B cell (primary cell): Measurements from ENCODE around the gene TATDN2. TPM values are rescaled to one million over a fixed set of nuclear protein-coding genes. Genes with fewer than 3 reads are reported as not detected.

ENCODE experiments used
- ATAC-seq: fragments of 200-7000 bp; cut with Tn5 transposase; one replicate; pipeline ENCODE4 v1.10.0; 2021; ENCODE audit warnings: low read depth, mild to moderate bottlenecking, moderate number of reproducible peaks, moderate library complexity
- CTCF ChIA-PET: fragments of 350-600 bp; sonication (Branson Sonifier 250); formaldehyde crosslinking; loops from one replicate; lab custom pipeline; 2021; ENCODE audit warnings: antibody characterized with exemption, inconsistent platforms; lab: Charles Lee
- POLR2A ChIA-PET: fragments of 350-600 bp; sonication (Branson Sonifier 250); formaldehyde crosslinking; loops from one replicate; lab custom pipeline; 2021; ENCODE audit warnings: antibody characterized with exemption; lab: Charles Lee
- DNase-seq: peaks from one replicate; pipeline ENCODE4 v3.0.0; 2013
- H2AFZ ChIP-seq: 2 replicates; pipeline ENCODE4 v1.6.1; 2012; ENCODE audit warnings: mild to moderate bottlenecking, low read depth, low read length; ENCODE audit not compliant: insufficient read depth, poor library complexity, severe bottlenecking
- H3K27ac ChIP-seq, 2 donors: 1 replicate in 1 of 2; 2 replicates in 1 of 2; pipeline ENCODE4 v1.5.1; 2012 to 2013; ENCODE audit warnings: low read length in 2 of 2, mild to moderate bottlenecking in 2 of 2, moderate library complexity in 1 of 2
- H3K27me3 ChIP-seq, 4 experiments: fragments of 200-600 bp in 1 of 4; sonication (generic) in 1 of 4; replicated peaks in 1 of 4; 1 replicate in 2 of 4; 2 replicates in 2 of 4; pipeline versions ENCODE4 v1.6.1 to v1.7.0; 2013 to 2016; ENCODE audit warnings: low read length in 3 of 4, mild to moderate bottlenecking in 2 of 4, mixed read lengths in 1 of 4, moderate library complexity in 1 of 4; ENCODE audit not compliant: insufficient read depth in 4 of 4, control insufficient read depth in 3 of 4; ENCODE audit errors: control extremely low read depth in 1 of 4
- H3K36me3 ChIP-seq, 2 experiments: replicated peaks in 1 of 2; 1 replicate in 1 of 2; 2 replicates in 1 of 2; pipeline versions ENCODE4 v1.6.1 to v1.7.1; 2013; ENCODE audit warnings: low read length in 1 of 2; ENCODE audit not compliant: insufficient read depth in 2 of 2, control insufficient read depth in 1 of 2; ENCODE audit errors: control extremely low read depth in 1 of 2, extremely low read depth in 1 of 2
- H3K4me1 ChIP-seq, 2 donors: fragments of 200-600 bp in 1 of 2; sonication (generic) in 1 of 2; 1 replicate in 1 of 2; 2 replicates in 1 of 2; pipeline versions ENCODE4 v1.5.1 to v1.6.1; 2013 to 2017; ENCODE audit warnings: low read length in 2 of 2; ENCODE audit not compliant: control insufficient read depth in 2 of 2, insufficient read depth in 2 of 2
- H3K4me2 ChIP-seq: replicated peaks from 2 replicates; pipeline ENCODE3; 2012; ENCODE audit warnings: mild to moderate bottlenecking, low read depth, low read length; ENCODE audit not compliant: poor library complexity, severe bottlenecking
- H3K4me3 ChIP-seq, 5 experiments: fragments of 200-600 bp in 1 of 5; sonication (generic) in 1 of 5; 1 replicate in 3 of 5; 2 replicates in 2 of 5; pipeline versions ENCODE4 v1.5.1 to v1.7.0; 2011 to 2016; ENCODE audit warnings: low read length in 4 of 5, mild to moderate bottlenecking in 4 of 5, low read depth in 2 of 5, control low read depth in 1 of 5, moderate library complexity in 1 of 5; ENCODE audit not compliant: insufficient read depth in 1 of 5; ENCODE audit errors: control extremely low read depth in 1 of 5, extremely low read depth in 1 of 5
- H3K79me2 ChIP-seq: fragments of 200-600 bp; sonication (generic); one replicate; pipeline ENCODE4 v1.6.0; 2016; ENCODE audit warnings: low read length; ENCODE audit not compliant: control insufficient read depth, insufficient read depth
- H3K9ac ChIP-seq: fragments of 200-600 bp; sonication (generic); 2 replicates; pipeline ENCODE4 v1.6.1; 2017; ENCODE audit warnings: mild to moderate bottlenecking, low read length, moderate library complexity
- H3K9me3 ChIP-seq, 3 donors: one replicate each; pipeline versions ENCODE4 v1.6.1 to v1.7.1; 2013; ENCODE audit warnings: low read length in 2 of 3; ENCODE audit not compliant: control insufficient read depth in 2 of 3, insufficient read depth in 1 of 3; ENCODE audit errors: control extremely low read depth in 1 of 3
- H4K20me1 ChIP-seq: 2 replicates; pipeline ENCODE4 v1.6.0; 2012; ENCODE audit warnings: mild to moderate bottlenecking, low read length; ENCODE audit not compliant: insufficient read depth, control insufficient read depth, poor library complexity, severe bottlenecking
- H3K27ac Mint-ChIP-seq: one replicate; pipeline ENCODE4 v1.8.0; 2021; ENCODE audit warnings: mixed read lengths
- H3K27me3 Mint-ChIP-seq: one replicate; pipeline ENCODE4 v1.8.0; 2021; ENCODE audit warnings: mixed read lengths
- H3K4me1 Mint-ChIP-seq: one replicate; pipeline ENCODE4 v1.8.0; 2021; ENCODE audit warnings: mixed read lengths
- H3K4me3 Mint-ChIP-seq: one replicate; pipeline ENCODE4 v1.8.0; 2021; ENCODE audit warnings: mixed read lengths
- H3K9me3 Mint-ChIP-seq: one replicate; pipeline ENCODE4 v1.8.0; 2022; ENCODE audit warnings: mixed read lengths; ENCODE audit not compliant: insufficient read depth
- EZH2 ChIP-seq: IDR thresholded peaks from 2 replicates; pipeline ENCODE4 v1.6.1; 2012; ENCODE audit warnings: borderline replicate concordance, low read depth, mild to moderate bottlenecking, moderate library complexity, low read length; ENCODE audit not compliant: insufficient read depth, poor library complexity, severe bottlenecking
- whole genome bisulfite sequencing: methylation state at CpG from one replicate; pipeline ENCODE4 v1.1.5; 2013; ENCODE audit warnings: missing lambda C conversion rate; ENCODE audit not compliant: insufficient coverage; 5-methylcytosine and 5-hydroxymethylcytosine counted together
- intact Hi-C: fragments of 100-400 bp; cut with micrococcal nuclease; formaldehyde crosslinking; loops from one replicate; pipeline ENCODE4 v1.10.0; 2022
- polyA plus RNA-seq: library from polyadenylated mRNA; depleted of rRNA; stranded (reverse); fragments of >200 nt; gene quantifications from 2 replicates; pipeline ENCODE4 v1.2.3, GENCODE V29; 2012
- total RNA-seq, 2 donors: library from RNA; stranded (reverse); fragments of 120-200 nt in 1 of 2; gene quantifications; 1 replicate in 1 of 2; 2 replicates in 1 of 2; pipeline versions ENCODE4 v1.2.3 to v1.2.4, GENCODE V29; 2013 to 2022
- TF ChIP-seq, protein P1 (sequence below): fragments of 200-600 bp; IDR thresholded peaks from one replicate; pipeline ENCODE4 v1.8.0; 2022; ENCODE audit warnings: antibody characterized with exemption, mild to moderate bottlenecking

The TATDN2 gene
- total and polyA plus RNA-seq, 2 donors (not counting 1 experiment from before 2014, with no cell fraction given), result 24.7 to 62.9 TPM

DNA sequence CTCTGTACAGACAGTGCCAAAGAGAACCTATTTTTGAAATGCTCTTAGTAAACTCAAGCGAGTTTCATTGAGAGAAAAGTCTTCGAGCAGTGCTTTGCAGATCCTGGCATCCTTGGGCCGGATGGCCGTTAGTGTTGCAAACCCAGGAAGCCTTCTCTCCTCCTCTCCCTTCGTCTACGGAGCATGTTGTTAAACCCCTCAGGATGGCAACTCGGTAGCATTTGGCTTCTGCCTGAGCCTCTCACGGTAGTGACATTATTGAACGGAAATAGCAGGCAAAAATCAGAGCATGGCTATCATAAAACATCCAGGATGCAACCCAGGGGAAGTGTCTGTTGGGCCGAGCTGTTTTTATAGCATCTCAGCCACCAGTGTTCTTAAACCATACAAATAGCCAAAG, 79.3 kb downstream of the TATDN2 start:
- Histone ChIP-seq H2AFZ (no peak overlapping the region), H3K79me2 (no peaks in the 10 kb centered on the region), H3K27ac (no peak overlapping the region), H3K27me3 (peaks cover 0 to 4% (median 3%) of the 10 kb centered on the region in 4 experiments), H3K9me3 (no peaks in the 10 kb centered on the region), H3K9ac (no peak overlapping the region), H4K20me1 (no peaks in the 10 kb centered on the region), H3K36me3 (no peaks in the 10 kb centered on the region), H3K4me3 (no peak overlapping the region), H3K4me1 (peaks cover 3 to 4% of the 10 kb centered on the region in 2 donors), H3K4me2 (no peak overlapping the region)
- no peak overlapping the region for H3K27ac Mint-ChIP-seq
- no peak for DNase-seq
- peaks cover 9% of the 10 kb centered on the region for H3K4me1 Mint-ChIP-seq
- no peak for ATAC-seq
- H3K4me3 Mint-ChIP-seq, result no peak overlapping the region
- no peaks in the 10 kb centered on the region for H3K9me3 Mint-ChIP-seq
- H3K27me3 Mint-ChIP-seq, result peaks cover 25% of the 10 kb centered on the region
- POLR2A ChIA-PET, result no interaction called here
- CTCF ChIA-PET, result no interaction called here
- intact Hi-C loops, result no loop called here
- 74% methylated on average over 7 of the region's 10 CpGs for WGBS
- no peak for TF ChIP-seq EZH2
- TF ChIP-seq, protein P1, sequence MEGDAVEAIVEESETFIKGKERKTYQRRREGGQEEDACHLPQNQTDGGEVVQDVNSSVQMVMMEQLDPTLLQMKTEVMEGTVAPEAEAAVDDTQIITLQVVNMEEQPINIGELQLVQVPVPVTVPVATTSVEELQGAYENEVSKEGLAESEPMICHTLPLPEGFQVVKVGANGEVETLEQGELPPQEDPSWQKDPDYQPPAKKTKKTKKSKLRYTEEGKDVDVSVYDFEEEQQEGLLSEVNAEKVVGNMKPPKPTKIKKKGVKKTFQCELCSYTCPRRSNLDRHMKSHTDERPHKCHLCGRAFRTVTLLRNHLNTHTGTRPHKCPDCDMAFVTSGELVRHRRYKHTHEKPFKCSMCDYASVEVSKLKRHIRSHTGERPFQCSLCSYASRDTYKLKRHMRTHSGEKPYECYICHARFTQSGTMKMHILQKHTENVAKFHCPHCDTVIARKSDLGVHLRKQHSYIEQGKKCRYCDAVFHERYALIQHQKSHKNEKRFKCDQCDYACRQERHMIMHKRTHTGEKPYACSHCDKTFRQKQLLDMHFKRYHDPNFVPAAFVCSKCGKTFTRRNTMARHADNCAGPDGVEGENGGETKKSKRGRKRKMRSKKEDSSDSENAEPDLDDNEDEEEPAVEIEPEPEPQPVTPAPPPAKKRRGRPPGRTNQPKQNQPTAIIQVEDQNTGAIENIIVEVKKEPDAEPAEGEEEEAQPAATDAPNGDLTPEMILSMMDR, result no peak

DNA sequence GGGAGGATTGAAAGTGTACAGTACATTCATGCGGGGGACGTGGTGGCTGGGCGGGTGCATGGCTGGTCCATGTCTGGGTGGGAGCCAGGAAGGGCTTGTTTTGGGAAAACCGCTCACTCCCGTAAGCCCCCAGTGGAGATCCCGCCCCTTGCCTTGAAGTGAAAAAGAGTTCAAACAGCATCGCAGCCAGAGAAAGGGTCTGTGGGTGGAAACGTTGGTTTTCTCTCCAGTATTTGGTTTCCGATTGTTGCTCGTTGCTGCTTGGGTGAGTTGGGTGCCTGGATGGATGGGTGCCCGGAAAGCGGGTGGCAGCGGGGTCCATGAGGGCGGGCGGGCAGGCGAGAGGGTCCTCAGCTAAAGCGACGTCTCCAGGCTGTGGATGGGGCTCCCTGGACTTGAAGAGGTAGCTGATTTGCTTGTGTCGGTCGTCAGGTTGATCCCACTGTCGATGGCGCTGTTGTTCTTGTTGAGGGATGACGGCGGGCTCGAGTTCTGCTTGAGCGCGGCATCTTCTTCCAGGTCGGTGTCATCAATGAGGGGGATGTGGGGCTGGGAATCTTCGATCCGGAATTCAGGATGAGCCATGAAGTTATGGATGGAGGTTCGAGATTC, 80.3 kb downstream of the TATDN2 start:
- Mint-ChIP-seq H3K4me1 (peaks cover 19% of the 10 kb centered on the region), H3K27me3 (peaks cover 25% of the 10 kb centered on the region), H3K9me3 (no peaks in the 10 kb centered on the region), H3K27ac (no peak overlapping the region), H3K4me3 (no peak overlapping the region)
- Histone ChIP-seq H3K4me1 (peaks cover 13 to 14% of the 10 kb centered on the region in 2 donors), H3K9ac (no peak overlapping the region), H3K79me2 (no peaks in the 10 kb centered on the region), H4K20me1 (no peaks in the 10 kb centered on the region), H3K27me3 (peaks cover 0 to 4% (median 3%) of the 10 kb centered on the region in 4 experiments), H3K4me3 (no peak overlapping the region), H3K36me3 (no peaks in the 10 kb centered on the region), H3K4me2 (no peak overlapping the region), H3K9me3 (no peaks in the 10 kb centered on the region), H2AFZ (no peak overlapping the region), H3K27ac (no peak overlapping the region)
- 59% methylated on average over 31 of the region's 31 CpGs for WGBS
- ATAC-seq (no peak), DNase-seq (no peak)
- TF ChIP-seq, protein P1, result no peak
- no peak for TF ChIP-seq EZH2
- intact Hi-C loops, result no loop called here
- ChIA-PET CTCF (no interaction called here), POLR2A (interaction anchor here (0.7 kb wide), 1 partner anchor 916 kb away, joined by 4 read pairs; no protein-coding TSS in a partner anchor)
